AG04449 (cell line): ENCODE data around the gene PDE1A.

Experiments used
- CTCF ChIA-PET: fragments of 350-600 bp; formaldehyde crosslinking; extraction: SDS; loops from one replicate; lab custom pipeline; 2021; ENCODE audit warnings: antibody characterized with exemption; lab: Yijun Ruan, JAX
- POLR2A ChIA-PET: fragments of 400-600, 350-600 bp; formaldehyde crosslinking; extraction: SDS; loops from one replicate; lab custom pipeline; 2020; ENCODE audit warnings: antibody characterized with exemption, inconsistent platforms; lab: Yijun Ruan, JAX
- DNase-seq: peaks from one replicate; pipeline ENCODE4 v3.0.0-alpha.2; 2010; ENCODE audit warnings: low read depth, low spot score
- H3K4me3 ChIP-seq: 2 replicates; pipeline ENCODE4 v1.5.1; 2011; ENCODE audit warnings: low read depth, mild to moderate bottlenecking, control low read depth, low read length
- TF ChIP-seq, protein P1 (sequence below): IDR thresholded peaks from one replicate; pipeline ENCODE4 v1.5.1; 2011; ENCODE audit warnings: mild to moderate bottlenecking, moderate library complexity, low read length, control low read depth, inconsistent platforms; ENCODE audit not compliant: insufficient read depth; ENCODE audit errors: missing control alignments

The PDE1A gene

DNA sequence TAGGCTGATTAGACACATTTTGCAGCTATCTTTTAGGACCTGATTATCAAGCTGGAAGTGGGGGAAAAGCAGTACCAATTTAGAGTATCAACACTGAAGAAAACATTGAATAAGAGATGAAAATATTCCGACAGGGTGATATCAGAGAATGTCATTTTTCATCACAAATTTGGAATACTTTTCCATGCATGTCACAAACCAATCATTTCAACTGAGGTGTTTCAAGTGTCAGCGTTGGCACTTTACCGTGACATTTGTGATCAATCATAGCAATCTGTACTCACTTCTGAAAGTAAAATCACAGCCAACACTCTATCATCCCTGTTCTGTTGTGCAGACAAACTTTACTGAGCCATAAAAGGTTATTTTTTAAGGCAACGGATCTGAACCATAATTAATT, 75.4 kb downstream of the PDE1A start:
- TF ChIP-seq, protein P1, sequence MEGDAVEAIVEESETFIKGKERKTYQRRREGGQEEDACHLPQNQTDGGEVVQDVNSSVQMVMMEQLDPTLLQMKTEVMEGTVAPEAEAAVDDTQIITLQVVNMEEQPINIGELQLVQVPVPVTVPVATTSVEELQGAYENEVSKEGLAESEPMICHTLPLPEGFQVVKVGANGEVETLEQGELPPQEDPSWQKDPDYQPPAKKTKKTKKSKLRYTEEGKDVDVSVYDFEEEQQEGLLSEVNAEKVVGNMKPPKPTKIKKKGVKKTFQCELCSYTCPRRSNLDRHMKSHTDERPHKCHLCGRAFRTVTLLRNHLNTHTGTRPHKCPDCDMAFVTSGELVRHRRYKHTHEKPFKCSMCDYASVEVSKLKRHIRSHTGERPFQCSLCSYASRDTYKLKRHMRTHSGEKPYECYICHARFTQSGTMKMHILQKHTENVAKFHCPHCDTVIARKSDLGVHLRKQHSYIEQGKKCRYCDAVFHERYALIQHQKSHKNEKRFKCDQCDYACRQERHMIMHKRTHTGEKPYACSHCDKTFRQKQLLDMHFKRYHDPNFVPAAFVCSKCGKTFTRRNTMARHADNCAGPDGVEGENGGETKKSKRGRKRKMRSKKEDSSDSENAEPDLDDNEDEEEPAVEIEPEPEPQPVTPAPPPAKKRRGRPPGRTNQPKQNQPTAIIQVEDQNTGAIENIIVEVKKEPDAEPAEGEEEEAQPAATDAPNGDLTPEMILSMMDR = no peak
- no peak overlapping the region for H3K4me3 ChIP-seq
- DNase-seq = no peak
- ChIA-PET POLR2A (no interaction called here), CTCF (no interaction called here)

DNA sequence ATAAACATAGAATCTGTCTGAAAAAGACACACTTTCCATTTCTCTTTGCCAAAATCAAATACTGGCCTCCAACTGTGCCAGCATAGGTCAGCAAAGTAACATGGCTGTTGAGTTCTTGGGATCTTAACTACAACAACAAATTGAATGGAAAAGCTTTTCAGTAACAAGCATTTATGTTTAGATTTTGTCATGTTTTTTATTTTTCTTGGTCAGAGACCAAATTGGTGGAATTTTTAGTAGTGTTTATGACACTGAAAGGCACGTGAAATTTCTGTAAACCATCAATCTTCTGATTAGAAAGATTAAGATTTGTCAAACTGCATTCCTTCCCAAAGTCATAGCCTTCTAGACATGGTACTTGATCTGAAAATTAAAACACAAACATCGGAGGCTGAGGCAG, 77.6 kb downstream of the PDE1A start:
- DNase-seq = no peak
- ChIA-PET POLR2A (no interaction called here), CTCF (no interaction called here)
- no peak overlapping the region for H3K4me3 ChIP-seq
- TF ChIP-seq, protein P1 = no peak

DNA sequence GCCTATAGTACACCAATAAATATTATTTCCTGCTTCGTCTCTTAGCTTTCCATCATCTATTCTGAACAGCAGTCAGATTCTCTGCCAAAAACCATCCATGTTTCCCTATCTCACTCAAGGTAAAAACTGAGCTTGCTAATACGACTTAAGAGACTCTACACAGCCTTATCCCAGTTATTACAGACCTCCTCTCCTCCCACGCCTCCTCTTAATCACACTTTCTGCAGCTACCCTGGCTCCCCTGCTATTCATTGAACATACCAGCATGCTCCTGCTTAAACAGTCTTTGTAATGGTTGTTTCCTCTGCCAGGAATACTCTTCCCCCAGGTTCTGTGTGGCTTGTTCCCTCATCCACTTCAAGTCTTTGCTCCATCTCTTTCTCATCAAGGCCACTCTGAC, 81.5 kb downstream of the PDE1A start:
- DNase-seq = no peak
- POLR2A ChIA-PET = no interaction called here
- TF ChIP-seq, protein P1 = no peak
- H3K4me3 ChIP-seq = no peak overlapping the region
- CTCF ChIA-PET = no interaction called here

DNA sequence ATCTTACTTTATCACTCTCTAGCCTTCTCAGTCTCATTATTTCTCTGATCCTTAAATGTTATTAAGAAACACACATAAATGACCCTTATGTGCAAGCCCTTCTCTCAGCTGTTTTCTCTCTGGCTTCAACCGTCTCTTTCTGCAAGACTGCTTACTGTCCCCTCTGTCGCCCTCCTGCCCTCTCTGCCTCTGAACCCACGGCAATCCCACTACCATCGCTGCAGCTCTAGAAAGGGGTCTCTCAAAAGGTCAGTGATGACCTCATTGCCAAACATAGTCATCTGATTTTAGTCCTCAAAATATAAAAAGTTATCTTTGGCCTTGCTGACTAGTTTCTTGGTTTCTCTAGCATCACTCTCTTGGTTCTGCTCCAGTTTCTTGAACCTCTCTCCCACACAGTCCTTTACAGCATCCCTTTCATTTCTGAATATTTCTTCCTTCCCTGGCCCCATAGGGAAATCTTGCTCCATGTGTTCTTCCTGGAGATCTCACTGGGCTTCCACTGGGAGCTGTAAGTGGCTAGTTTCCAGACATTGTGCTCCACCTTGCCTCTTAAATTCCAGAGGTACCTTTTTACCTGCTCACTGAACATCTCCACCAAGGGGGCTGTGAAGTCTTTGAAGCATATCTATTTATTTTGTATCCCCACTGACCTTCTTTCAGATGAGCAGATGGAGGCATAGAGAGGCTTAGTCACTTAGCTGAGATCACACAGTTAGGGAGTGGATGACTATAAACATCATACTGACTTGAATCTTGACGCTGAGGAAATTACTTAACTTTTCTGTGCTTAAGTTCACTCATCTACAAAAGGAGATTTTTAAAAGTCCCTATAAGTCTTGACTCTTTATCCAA, 96.2 kb downstream of the PDE1A start:
- ChIA-PET CTCF (no interaction called here), POLR2A (no interaction called here)
- no peak overlapping the region for H3K4me3 ChIP-seq
- TF ChIP-seq, protein P1 = no peak
- no peak for DNase-seq

DNA sequence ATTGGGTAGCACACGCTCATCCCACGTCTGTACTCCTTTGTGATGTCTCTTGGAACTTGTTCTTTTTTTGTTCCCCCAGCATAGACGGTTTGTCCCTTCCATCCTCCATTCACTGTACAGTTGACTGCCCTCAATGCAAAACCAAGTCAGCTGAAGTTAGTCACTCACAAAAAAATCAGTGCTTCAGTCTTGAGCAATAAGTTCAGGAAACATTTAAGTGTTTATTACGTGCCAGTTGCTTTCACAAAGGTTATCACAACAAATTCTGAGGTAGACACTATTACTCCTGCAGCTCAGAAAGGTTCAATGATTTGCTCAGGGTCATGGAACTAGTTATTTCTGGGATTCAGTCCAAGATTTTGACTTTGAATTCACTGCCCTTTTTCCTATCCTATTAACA, 102.2 kb downstream of the PDE1A start:
- DNase-seq = no peak
- no peak overlapping the region for H3K4me3 ChIP-seq
- TF ChIP-seq, protein P1 = no peak
- ChIA-PET CTCF (interaction anchor here (1.2 kb wide), 1 partner anchor 324 kb away, joined by 3 read pairs; no protein-coding TSS in a partner anchor), POLR2A (no interaction called here)

DNA sequence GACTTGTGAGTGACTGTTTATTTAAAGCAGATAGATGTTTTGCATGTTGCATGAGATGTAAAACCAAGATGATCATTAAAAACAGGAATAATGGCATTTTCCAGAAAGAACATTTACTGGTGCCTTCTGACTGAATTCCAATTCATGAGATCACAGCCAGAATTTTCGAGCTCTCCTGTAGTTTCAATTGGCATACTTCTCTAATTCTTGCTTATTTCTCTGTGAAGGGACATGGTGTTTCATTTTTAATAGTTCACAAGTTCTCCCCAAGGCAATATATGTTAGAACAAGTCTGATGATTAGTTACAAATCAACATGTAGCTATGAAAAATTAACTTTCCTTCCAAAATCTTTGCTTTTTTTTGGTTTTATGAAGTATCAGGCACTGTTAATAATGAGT, 105.7 kb downstream of the PDE1A start:
- no peak for DNase-seq
- no peak overlapping the region for H3K4me3 ChIP-seq
- TF ChIP-seq, protein P1 = no peak
- ChIA-PET CTCF (interaction anchor here (3.0 kb wide), 1 partner anchor 328 kb away, joined by 11 read pairs; no protein-coding TSS in a partner anchor), POLR2A (no interaction called here)
